Bronchial epithelial cell (primary cell): ENCODE results near the gene RNF157. TPM values are rescaled to one million over a fixed set of nuclear protein-coding genes. Genes with fewer than 3 reads are reported as not detected.

ENCODE experiments used
- DNase-seq: peaks from one replicate; pipeline ENCODE4 v3.0.0-alpha.2; 2010; ENCODE audit warnings: low read depth
- FAIRE-seq: peaks from 2 replicates; lab custom pipeline; 2011; peaks lifted over from hg19 to GRCh38; lab: Jason Lieb, UNC
- H3K27me3 ChIP-seq: 2 replicates; pipeline ENCODE4 v1.5.1; 2011; ENCODE audit warnings: low read length; ENCODE audit not compliant: control insufficient read depth, insufficient read depth
- H3K36me3 ChIP-seq: 2 replicates; pipeline ENCODE4 v1.5.1; 2011; ENCODE audit warnings: low read length; ENCODE audit not compliant: control insufficient read depth, insufficient read depth
- H3K4me3 ChIP-seq: 2 replicates; pipeline ENCODE4 v1.5.1; 2011; ENCODE audit warnings: mild to moderate bottlenecking, low read depth, low read length, control low read depth
- total RNA-seq: library from RNA; depleted of rRNA; stranded (reverse); fragments of >200 nt; gene quantifications from 2 replicates; pipeline ENCODE4 v1.2.1, GENCODE V29; 2014
- TF ChIP-seq, protein P1 (sequence below): IDR thresholded peaks from 2 replicates; pipeline ENCODE4 v1.5.1; 2011; ENCODE audit warnings: mild to moderate bottlenecking, moderate library complexity, low read length, control low read depth, inconsistent platforms; ENCODE audit not compliant: insufficient read depth, severe bottlenecking

Gene RNF157
- total RNA-seq = not detected in 2 replicates

DNA sequence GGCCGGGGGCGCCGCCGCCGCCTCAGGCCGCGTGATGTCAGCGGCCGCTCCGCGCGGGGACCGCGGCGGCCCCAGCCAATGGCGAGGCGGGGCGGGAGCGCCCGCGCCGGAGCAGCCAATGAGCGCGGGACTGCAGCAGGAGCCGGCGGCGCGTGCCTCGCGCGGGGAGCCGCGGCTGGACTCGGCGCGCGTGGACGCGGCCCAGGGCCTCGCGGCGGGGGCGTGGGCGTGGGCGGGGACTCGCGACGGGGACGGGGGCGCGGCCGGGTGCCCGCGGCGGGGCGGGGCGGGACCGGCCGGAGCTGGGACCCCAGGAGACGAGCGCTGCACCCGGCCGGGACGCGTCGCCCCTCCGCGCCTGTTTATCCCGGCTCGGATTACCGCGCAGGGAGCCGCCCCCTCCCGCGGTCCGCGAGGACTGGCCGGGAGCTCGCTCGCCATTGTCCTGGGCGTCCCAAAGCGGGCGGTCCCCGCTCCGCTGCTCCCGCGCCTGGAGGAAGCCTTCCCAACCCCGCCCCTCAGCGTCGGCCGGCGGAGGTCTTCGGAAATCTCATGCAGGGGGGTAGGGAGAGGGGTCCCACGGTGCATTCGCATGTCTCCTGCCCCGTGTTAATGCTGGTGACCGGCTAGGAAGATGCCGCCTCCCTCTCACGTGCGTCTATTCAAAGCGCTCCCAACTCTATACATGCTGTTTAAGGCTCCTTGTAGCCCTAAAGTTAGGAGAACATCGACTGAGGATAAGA lies at the start of gene RNF157:
Gene RNF157 (minus strand): TSS at position 33 of the 743 bp plus-strand sequence. CDS start 253 bp downstream, outside the sequence.
- no peaks in the 10 kb centered on the region for H3K36me3 ChIP-seq
- TF ChIP-seq, protein P1, sequence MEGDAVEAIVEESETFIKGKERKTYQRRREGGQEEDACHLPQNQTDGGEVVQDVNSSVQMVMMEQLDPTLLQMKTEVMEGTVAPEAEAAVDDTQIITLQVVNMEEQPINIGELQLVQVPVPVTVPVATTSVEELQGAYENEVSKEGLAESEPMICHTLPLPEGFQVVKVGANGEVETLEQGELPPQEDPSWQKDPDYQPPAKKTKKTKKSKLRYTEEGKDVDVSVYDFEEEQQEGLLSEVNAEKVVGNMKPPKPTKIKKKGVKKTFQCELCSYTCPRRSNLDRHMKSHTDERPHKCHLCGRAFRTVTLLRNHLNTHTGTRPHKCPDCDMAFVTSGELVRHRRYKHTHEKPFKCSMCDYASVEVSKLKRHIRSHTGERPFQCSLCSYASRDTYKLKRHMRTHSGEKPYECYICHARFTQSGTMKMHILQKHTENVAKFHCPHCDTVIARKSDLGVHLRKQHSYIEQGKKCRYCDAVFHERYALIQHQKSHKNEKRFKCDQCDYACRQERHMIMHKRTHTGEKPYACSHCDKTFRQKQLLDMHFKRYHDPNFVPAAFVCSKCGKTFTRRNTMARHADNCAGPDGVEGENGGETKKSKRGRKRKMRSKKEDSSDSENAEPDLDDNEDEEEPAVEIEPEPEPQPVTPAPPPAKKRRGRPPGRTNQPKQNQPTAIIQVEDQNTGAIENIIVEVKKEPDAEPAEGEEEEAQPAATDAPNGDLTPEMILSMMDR = no peak
- H3K4me3 ChIP-seq = peak within 1 kb of the TSS; percentile 37
- DNase-seq = no peak
- no peak for FAIRE-seq
- peaks cover 31% of the 10 kb centered on the region for H3K27me3 ChIP-seq

DNA sequence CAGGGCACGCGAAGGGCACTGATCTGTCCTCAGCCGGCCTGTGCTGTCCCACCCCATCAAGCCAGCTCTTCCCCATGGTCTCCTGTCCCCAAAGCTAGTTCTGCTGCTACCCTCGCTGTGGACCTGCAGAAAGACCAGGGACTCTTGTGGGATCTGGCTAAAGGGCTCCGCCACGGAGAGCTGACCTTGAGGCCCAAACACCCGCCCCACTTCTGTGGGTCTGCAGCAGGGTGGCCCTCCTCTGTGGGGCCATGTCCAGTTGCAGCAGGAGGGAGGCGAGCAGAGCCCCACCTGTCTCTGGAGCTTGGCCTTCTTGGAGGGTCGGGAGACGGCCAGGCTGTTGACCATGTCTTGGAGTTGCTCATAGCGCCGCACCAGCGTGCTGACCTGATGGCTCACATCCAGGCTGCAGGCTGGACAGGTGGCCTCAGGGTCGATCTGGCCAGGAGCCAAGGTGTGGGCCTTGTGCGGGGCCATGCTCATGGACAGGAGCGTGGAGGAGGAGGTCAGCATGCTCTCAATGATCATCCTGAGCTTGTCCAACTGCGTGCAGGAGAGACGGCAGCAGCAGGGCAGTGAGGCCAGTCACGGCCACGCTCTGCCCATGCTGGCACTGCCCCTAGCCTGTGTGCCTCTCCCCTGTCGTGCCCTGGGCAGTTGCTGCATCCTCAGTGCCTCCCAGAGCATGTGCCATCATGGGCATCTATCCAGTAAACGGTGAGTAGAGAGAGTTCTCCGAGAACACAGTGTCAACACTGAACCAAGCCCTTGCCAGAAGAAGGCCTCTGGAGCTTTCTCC lies 41.5 kb upstream of the RNF157 start:
- no peak overlapping the region for H3K4me3 ChIP-seq
- H3K27me3 ChIP-seq = no peaks in the 10 kb centered on the region
- FAIRE-seq (peak; percentile 93), DNase-seq (no peak)
- no peaks in the 10 kb centered on the region for H3K36me3 ChIP-seq
- TF ChIP-seq, protein P1 = no peak

DNA sequence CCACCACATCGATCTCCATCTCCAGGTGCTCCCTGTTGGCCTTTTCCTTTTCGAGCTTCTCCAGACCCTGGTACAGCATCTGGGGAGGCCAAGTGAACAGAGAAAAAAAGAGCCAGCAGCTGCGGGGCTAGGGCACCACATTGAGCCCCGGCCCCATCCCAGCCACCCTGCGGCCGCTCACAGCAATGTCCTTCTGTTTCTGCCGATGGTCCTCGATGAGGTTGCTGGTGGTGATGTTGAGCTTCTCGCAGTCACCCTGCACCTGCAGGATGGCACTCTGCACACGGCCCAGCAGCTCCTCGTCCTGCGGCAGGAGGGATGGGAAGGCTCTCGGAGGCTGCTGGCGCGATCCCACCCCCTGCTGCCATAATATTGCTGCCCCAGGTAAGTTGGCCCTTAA lies 40.4 kb upstream of the RNF157 start:
- FAIRE-seq = no peak
- Histone ChIP-seq H3K36me3 (no peaks in the 10 kb centered on the region), H3K27me3 (no peaks in the 10 kb centered on the region), H3K4me3 (no peak overlapping the region)
- TF ChIP-seq, protein P1 = no peak
- DNase-seq = no peak

DNA sequence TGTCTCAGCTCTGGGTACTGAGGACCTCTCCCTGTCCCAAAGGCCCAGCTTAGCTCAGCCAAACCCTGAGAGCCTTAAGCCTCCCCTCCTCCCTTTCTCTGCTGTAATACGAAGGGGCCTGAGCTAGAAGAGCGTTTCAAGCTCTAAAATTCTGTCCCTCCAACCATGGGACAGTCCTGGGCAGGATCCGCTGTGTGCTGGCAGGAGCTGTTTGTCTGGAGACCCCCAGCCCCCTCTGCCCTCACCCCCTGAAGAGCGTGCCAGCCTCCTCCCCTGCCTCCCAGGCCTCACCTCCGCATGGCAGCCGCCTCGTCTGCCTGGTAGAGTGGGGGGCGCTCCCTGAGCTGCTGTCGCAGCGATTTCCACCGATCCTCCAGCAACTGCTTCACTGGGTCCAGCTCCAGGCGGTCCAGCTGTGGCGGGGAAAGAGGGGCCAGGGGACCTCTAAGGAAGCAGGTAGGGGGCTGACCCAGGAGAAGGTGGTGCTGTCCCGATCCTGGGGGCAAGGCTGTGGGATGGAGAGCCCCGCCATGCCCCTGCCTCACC lies 39.5 kb upstream of the RNF157 start:
- no peak for DNase-seq
- no peak for FAIRE-seq

DNA sequence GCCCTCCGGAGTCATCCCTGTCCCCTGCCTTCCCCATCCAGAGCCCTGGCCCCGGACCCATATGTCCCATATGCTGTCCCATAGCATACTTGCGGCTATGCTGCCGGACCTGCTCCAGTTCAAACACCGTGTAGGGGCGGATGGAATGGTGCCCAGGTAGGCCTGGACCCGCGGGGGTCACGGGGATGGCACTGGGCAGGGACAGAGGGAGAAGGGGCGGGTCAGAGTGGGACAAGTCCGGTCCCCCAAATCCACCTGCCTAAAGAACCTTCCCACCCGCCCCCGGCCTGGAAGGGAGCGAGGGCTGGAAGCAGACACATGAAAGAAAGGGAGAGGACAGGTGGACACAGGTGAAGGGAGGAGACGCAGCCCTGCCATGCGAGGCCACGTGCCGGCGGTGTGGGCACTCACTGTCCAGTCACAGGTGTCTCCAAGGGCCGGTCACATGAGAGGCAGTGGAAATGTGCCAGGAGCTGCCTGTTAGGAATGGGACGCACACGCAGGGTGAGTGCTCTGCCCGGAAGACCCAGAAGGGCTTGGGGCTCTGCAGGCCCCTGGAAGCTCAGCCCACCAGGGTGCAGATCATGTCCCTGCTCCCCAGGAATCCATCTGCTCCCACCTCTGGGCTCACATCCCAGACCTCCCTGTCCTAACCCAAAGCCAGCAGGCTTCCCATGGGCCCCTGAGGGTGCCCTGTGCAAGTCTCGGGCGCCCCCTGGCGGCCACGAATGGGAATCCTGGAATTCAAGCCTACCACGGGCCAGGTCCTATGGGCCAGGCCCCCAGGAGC lies 38.9 kb upstream of the RNF157 start:
- Histone ChIP-seq H3K27me3 (no peaks in the 10 kb centered on the region), H3K4me3 (no peak overlapping the region), H3K36me3 (no peaks in the 10 kb centered on the region)
- peak; percentile 41 for DNase-seq
- TF ChIP-seq, protein P1 = peak; percentile 93
- FAIRE-seq = no peak

More for the DNA sequence above, 39.5 kb upstream of the RNF157 start:
- H3K36me3 ChIP-seq = no peaks in the 10 kb centered on the region
- no peaks in the 10 kb centered on the region for H3K27me3 ChIP-seq
- TF ChIP-seq, protein P1 = no peak
- H3K4me3 ChIP-seq = no peak overlapping the region
